HG03469 (cell line): ENCODE measurements around the gene COL18A1.

Experiments used
- ATAC-seq: cut with Tn5 transposase; IDR thresholded peaks from one replicate; pipeline ENCODE4 v1.9.1; 2021; ENCODE audit warnings: mild to moderate bottlenecking, moderate library complexity, moderate number of reproducible peaks; ENCODE audit not compliant: unreplicated experiment

COL18A1 gene

DNA sequence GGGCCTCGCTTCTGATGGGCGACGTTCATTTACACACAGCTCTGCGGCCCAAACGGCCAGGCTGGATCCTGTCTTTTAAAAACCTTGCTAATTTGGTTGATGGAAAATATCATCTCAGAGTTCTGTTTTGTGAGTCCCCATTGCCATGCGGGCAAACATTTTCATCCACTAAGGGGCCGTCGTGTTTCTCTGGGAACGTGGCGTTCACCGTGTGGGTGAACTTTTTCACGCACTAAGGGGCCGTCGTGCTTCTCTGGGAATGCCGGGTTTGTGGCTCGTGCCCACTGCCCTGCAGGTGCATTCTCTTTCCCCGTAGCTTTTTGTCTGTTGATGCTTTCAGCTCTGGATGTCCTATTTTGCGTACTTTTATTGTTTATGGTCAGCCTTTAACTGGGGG is 6.8 kb downstream of the COL18A1 start:
- ATAC-seq: no peak

DNA sequence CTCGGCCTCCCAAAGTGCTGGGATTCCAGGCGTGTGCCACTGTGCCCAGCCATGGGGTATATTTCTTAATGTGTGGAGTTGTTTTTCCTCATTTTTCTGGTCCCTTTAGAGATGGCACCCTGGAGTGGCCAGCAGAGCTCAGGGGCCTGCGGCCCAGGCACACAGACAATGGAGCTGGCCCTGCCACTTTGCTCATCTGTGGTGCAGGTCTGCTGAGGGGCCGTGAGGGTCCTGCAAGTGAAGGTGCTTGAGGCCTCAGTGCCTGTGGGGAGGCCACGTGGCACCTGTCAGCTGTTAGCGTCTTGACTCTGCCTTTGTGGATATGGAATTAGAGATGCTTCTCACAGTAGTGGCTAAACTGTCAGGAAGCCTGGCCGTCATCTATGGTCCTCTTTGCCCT is 7.5 kb downstream of the COL18A1 start:
- ATAC-seq: no peak

DNA sequence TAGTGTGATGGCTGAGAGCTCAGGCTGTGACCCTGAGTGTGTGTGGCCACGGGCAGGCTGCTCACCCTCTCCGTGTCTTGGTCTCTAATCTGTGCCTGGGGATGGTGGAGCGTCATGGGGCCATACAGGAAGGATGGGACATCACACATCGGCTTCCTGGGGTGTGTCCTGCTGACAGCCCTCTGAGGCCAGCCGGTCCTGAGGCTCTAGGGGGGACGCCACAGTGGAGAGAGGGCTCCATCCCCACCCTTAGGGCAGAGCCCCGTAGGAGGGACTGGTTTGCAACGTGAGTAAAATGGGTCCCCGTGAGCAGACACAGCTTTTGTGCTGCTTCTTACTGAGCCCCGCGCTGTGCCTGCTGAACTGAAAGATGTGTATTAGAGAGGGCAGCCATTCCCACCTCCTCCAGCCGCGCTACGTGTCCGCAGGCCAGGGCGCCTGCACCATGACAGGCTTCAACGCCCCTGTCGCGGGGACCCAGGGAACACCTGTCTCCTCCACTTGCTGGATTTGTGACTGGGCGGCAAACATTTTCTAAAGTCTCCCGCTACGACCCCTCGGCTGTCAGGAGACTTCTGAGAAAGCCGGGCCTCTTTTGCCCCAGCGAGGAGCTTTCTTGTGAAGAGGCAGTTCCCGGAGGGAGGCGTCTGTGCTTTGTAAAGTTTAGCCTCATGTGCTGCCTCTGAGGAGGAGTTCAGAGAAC is 8.1 kb downstream of the COL18A1 start:
- no peak for ATAC-seq

DNA sequence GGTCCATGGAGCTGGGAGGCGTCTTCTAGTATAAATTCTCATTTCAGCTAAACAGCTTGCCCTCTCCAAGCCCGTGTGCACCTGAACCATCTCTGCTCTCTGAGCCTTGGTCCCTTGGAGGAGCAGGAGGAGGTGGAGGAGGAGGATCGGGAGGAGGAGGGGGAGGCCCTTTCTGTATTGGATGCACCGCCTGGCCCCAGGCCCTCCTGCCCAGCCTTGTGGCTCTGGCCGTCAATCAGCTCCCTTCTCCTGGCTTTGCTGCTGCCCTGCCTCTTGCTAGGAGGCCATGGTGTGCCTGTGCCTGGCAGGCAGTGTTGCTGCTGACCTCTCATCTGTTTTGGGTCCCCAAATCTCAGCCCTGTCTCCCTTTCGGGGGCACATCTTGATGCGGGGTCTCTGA is 9.0 kb downstream of the COL18A1 start:
- no peak for ATAC-seq

DNA sequence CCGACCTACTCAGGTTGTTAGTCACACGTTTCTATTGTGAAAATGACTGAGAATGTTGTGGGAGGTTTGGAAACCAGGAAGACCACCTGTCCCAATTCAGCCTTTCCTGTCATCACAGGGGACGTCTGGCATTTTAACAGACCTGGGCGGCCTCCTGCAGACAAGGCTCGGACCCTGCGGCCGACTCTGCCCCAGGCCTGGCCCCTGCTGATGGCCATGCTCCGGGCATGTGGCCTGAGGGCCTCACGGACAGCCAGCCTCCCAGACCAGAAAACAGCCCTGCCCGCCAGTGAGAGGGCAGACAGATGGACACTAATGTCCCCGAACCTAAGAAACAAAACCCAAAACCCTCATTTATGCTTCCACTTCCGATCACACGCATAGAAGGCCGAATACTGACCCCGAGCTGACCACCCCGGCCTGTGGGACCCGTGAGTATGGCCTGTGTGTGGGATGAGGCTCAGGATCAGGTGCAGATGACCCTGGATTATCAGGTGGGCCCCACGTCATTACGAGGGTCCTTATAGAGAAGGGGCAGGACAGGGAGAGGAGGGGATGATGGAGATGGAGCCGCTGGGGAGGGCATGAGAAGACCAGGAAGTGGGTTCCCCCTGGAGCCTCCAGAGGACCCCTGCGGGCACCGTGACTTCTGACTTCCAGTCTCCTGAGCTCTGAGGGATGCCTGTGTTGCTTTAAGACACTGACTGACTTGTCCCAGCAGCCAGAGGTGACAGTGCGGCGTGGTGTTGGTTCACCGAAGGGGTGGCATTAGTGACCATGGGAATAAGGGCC is 9.6 kb downstream of the COL18A1 start:
- no peak for ATAC-seq

DNA sequence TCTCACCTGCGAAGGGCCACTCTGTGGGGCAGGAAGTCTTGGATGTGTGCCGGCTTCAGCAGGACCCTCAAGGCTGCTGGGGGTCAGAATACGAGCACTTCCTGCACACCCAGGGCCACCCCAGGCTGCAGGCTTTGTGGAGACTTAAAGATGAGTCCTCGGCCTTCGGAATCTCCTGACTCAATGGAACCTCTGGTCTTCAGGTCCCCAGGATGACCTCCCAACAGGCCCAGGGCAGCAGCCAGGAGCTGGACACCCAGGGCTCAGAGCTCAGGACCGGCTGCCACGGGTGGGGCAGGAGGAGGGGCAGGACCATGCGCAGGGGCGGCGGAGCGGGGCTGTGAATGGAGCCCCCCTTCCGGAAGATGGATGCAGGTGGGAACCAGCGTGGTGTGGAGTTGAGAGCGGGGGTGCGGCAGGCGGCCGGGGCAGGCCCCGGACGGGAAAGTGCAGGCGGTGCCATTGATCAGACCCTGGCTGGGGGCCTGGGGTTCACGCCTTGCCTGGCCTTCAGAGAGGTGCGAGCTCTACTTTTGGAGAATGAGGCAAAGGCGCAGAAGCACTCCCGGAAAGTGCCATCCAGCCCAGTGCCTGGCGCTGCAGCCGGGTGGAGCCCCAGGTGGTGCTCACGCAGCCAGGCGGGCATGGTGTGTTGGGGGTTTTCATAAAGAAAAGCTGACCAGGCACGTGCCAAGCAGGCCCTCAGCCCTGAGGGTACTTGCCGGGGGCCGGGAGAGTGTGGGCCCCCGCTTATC is 10.4 kb downstream of the COL18A1 start:
- no peak for ATAC-seq

DNA sequence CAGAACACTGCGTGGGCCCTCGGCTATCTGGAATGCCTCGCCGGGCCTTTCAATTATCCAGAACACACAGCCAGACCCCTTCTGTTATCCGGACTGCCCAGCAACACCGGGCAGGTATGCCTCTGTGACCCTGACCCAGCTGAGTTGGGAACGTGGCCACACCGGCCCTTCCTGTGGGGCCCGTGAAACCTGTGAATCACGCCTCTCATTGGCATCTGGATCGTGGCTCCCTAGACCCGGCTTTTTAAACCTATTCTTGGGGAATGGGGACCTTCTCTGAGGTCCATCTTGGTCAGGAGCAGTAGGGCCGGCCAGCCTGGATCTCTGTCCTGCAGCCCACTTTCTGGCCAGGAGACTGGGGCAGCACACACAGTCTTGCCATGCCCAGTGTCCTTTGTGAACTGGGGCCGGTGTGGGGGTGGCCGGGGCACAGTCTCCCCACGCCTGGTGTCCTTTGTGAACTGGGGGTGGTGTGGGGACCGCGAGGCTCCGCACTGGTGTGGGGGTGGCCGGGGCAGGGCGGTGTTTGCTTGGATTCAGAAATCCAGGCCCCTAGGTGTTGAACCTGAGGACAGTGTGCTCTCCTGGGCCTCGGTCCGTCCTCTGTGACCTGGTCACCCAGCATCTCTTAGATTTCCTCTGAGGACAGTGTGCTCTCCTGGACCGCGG is 11.1 kb downstream of the COL18A1 start:
- ATAC-seq: no peak

DNA sequence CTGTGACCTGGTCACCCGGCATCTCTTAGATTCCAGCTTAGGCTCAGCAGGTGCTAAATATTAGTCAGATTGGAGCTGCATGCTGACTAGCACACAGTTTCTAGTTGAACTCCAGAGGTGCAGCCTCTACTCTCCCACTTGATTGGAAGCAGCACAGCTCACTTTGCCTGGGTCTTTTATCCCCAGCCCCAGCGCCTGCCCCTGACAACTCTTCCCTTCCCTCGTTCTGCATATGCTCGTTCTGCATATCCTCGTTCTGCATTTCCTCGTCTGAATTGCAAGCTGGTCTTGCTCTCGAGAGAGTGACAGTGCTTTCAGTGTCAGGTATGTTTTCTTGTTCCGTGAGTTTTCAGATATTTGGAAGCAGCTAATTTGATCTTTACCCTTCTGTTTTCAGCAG is 11.7 kb downstream of the COL18A1 start:
- no peak for ATAC-seq

DNA sequence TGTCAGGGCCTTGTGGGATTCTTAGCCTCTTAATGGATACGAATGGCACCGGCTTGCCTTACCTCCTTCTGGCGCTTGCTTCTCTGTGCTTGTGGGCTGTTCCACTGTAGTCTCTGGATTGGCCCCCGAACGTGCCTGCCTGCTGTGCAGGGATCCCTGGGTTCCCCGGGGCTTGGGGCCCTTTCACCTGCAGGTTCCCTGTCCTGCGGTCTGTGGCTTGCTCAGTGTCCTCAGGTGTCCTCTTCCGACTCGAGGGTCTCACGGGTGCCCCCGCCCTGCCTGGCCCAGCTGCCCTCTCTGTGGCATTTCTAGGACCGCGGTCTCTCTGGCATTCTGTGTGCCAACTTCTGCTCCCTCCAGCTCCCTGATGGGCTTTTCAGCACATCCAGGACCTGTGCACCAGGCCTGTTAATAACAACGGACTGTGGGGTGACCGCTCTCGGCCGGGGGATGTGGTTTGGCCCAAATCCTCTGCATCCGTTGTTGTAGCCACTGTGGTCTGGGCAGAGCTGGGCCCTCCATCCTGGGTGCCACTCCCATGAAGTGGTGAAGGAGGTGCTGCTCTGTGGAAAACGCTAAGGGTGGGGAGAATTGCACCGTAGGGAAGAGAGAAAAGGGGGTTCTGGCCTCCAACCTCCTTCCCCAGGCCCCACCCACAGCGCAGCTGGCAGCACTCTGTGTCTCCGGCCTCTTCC is 12.4 kb downstream of the COL18A1 start:
- ATAC-seq: no peak

DNA sequence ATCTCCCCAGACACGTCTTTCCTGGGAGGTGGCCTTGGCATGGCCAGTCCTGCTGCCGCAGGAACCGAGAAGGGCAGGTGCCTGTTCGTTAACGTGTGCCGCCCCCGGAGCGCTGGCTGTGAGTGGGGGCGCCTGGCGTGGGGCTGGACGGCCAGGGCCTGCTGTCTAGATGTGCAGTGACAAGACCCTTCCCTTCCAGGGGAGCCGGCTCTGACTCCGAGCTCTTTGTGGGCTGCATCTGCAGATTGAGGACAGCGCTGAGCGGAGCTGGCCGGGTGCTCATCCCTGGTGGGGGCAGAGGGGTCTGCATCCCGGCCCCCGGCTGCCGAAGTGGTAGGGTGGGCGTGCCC is 13.0 kb downstream of the COL18A1 start:
- ATAC-seq: no peak

DNA sequence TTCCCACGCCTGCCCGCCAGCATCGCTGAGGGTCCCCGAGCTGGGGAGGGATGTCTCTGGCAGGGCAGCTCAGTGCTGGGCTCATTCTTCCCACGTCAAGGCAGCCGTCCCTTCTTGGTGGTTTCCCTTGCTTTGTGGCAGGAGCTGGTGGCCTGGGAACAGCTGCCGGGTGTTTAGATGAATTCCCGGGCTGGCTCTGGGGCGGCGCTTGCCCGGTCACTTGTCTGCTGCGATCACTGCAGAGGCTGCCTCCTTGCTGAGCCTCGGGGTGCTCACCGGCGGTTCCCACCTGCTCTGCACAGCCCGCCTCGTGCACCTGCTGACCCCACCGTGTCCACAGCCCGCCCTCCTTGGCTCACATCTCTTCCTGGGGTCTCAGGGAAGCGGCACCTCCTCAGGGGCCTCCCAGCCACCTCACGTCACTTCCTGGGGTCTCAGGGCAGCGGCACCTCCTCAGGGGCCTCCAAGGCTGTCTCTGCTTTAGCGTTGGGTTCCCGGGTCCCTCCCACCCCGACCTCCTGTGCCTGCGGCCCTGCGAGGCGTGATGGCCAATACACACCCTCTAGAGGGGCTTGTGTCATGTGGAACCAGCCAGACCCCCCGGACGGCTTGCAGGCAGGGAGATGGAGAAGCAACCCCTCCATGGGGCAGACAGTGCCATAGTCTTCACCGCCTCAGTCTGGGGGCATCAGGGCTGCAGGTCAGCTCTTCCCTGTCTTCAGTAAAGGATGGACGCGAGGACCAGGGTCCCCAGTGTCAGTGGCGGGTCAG is 13.5 kb downstream of the COL18A1 start:
- ATAC-seq: no peak

DNA sequence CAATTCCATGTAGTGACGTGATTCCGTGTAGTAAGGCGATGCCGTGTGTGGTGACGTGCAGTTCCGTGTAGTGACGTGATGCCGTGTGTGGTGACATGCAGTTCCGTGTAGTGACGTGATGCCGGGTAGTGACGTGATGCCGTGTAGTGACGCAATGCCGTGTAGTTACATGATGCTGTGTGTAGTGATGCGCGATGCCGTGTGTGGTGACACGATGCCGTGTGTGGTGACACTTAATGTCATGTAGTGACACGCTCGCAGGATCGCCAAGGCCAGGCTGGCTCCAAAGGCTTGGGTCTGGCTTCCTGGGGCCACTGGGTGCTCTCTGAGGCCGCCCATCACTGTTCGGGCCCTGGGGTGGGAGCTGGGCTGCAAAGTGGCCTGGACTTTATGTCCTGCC is 14.2 kb downstream of the COL18A1 start:
- ATAC-seq: no peak

DNA sequence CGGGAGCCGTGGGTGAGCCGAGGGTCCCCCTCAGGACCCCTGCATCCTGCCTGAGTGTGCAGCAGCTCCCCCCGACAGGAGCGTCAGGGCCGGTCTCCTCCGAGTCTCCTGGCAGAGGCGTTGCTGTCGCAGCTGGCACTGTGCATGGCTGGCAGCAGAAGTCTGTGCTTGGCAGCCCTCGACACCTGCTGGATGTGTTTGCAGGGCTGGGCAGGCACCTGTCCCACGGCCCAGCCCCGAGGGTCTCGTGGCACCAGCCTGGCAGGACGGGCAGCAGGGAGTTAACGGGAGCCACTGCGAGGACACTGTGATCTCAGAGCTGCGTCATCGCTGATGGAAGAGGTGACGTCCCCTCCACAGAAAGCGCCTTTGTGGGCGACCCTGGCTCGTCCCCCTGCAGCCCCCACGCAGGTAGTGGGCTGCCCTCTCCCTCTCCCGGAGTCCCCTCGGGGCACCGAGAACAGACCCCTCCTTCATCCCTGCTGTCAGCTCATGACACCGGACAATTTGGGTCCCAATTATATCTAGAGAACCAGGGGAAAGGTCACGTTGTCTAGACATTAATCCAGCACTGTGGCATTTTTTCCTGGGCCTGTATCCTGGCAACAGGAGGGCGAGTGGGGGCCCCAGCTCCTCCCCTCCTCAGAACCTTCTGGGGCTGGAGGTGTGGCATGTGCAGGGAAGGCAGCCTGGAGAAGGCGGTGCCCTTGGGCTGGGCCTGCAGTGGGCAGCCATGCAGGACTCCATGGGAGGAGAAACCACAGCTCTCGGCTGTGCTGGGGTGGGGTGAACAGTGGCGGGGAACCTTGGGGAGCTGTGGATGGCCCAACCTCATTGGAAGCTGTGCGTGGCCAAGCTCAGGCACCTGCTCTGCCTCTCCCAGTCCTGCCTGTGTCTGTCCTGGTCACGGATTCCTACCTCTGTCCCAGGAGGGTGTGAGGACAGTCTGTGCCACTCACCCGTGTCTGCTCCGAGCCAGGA is 15.4 kb downstream of the COL18A1 start:
- no peak for ATAC-seq

DNA sequence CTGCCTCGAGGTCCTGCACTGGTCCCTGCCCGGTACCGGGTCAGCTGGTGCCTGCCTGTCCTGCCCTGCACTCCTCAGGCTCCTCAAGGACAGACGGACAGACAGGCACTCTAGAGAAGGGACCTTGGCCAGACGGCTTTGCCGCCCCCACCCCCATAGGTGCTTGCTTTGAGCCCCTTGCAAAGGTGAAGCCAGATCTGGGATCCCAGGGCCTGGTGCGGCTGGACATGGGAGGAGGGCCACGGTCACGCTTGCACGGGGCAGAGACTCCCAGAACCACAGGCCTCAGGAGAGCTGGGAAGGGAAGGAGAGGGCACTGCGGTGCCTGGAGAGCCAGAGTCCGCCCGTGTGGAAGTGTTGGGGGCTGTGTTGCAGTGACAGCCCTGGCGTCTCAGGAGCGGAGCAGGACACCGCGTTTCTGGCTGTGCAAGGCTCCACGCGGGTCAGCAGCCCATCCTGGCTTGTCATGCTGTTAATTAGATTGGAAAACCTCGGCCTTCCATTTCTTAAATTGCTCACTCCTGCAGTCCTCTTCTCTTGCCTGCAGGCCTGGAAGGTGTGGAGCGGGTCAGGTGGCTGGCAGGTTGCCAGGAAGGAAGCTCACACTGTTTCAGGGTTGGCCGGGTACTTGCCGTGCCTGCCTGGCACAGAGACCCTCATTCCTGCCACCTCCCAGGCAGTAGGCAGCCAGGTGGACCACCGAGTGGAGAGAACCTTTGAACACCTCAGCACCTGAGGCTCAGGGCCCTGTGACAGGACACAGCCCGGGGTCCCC is 16.3 kb downstream of the COL18A1 start:
- no peak for ATAC-seq

DNA sequence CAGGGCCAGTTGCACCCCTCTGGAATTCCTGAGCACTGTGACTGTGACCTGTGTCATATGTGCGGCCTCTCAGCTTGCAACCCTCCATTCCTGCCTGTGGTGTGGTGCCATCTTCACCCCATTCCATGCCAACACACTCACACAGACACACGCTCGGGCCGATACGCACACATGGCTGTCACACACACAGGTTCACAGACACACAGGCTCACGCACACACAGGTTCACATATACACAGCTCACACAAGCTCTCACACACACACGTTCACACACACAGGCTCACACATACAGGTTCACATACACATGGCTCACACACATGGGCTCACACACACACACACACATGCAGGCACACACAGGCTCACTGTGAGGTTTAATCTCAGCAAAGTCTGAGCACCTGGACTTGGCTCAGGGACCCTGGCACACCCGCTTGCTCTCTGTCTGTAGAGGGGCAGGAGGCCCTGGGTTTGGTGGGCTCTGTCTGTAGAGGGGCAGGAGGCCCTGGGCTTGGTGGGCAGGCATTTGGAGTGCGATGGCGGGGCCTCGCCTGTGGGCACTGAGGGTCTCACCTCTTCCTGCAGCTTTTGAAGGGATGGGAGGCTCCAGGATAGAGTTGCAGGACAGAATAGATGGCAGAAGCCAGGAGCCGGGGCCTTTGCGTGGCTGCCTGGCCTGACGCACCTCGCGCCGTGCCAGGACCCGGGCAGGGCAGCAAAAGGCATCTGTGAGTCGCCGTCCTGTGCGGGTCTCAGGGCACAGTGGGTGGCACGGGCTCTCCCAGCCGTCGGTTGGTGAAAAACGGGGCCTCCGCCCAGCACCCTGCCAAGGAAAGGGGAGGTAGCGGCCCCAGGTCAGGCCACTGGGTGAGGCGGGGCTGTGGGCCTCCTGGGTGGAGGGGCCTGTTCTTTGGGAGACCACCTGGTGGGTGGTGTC is 17.1 kb downstream of the COL18A1 start:
- no peak for ATAC-seq

DNA sequence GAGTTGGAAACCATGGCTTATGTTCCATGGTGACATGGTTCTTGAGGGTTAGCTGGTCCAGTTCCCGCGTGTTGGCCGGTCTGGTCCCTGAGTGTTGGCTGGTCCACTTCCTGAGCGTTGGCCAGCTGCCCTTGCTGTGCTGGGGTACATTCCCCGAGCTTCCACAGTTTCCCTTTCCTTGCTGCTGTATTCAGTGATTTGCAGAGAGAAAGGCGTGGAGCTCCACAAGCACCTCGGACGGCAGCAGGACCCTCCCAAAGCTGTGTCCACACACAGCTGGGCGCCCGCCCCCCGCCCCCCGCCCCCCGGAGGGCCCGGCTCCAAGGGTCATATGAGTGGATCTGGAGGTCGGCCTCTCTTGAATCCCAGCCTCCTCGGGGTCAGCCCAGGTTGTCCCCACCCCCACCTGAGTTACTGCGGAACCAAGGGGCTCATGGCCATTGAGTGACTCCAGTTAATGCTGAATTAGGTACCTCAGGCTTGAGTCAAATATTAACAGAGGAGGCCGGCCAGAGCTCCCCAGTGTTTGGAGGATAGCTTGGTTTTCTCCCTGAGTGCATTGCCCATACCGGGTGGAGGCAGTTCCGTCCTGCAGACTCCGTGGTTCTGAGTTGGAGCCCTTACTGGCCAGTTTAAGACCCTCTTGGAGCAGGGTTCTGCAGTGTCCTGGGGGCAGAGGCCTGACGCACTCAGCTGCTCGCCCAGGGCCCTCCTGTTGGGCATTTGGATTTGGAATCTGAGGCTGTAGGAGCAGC is 18.4 kb downstream of the COL18A1 start:
- no peak for ATAC-seq
